ENCODE data around the gene IRS1.
"Not testable (repeated sequence)": the region's sequence is repeated elsewhere in the genome, so short reads cannot be mapped to it uniquely, and the experiment has no call there.

The IRS1 gene
- total RNA-seq: 12.4 reads per million, percentile 36 among the genes with 10 or more reads in this experiment

- peak; percentile 56 for DNase-seq
Observed at GRCh38 chr2:226799211-226799975, at the start of gene IRS1. TSS of gene IRS1 (minus strand) at chr2:226799820. CDS start at chr2:226798738, 1,082 bp downstream.

GRCh38 chr2:226849349-226849748 is 49.7 kb upstream of the IRS1 start:
- DNase-seq: no peak

GRCh38 chr2:226847511-226847910 is 47.9 kb upstream of the IRS1 start:
- no peak for DNase-seq

- DNase-seq: no peak
Observed at GRCh38 chr2:226847090-226847489, 47.5 kb upstream of the IRS1 start.

- no peak for DNase-seq
Observed at GRCh38 chr2:226845386-226846116, 45.9 kb upstream of the IRS1 start.

- DNase-seq: not testable (repeated sequence)
Observed at GRCh38 chr2:226843001-226843400, 43.4 kb upstream of the IRS1 start.

- no peak for DNase-seq
Observed at GRCh38 chr2:226839951-226840350, 40.3 kb upstream of the IRS1 start.

GRCh38 chr2:226839161-226839560 is 39.5 kb upstream of the IRS1 start:
- no peak for DNase-seq

- DNase-seq: no peak
Observed at GRCh38 chr2:226838722-226839121, 39.1 kb upstream of the IRS1 start.

- DNase-seq: no peak
Observed at GRCh38 chr2:226837787-226838603, 38.4 kb upstream of the IRS1 start.

- no peak for DNase-seq
Observed at GRCh38 chr2:226837334-226837733, 37.7 kb upstream of the IRS1 start.

- no peak for DNase-seq
Observed at GRCh38 chr2:226836548-226836885, 36.9 kb upstream of the IRS1 start.

GRCh38 chr2:226835796-226836547 is 36.4 kb upstream of the IRS1 start, which contains the start of gene RHBDD1:
TSS of gene RHBDD1 (plus strand) at chr2:226836054. CDS start at chr2:226864694, 28,640 bp downstream.
- DNase-seq: peak; percentile 89

GRCh38 chr2:226835420-226835795 is 35.8 kb upstream of the IRS1 start:
- DNase-seq: no peak

GRCh38 chr2:226834880-226835279 is 35.3 kb upstream of the IRS1 start:
- DNase-seq: not testable (repeated sequence)

- no peak for DNase-seq
Observed at GRCh38 chr2:226832061-226832460, 32.4 kb upstream of the IRS1 start.

- no peak for DNase-seq
Observed at GRCh38 chr2:226831266-226831665, 31.6 kb upstream of the IRS1 start.

GRCh38 chr2:226829721-226830631 is 30.4 kb upstream of the IRS1 start:
- no peak for DNase-seq

GRCh38 chr2:226828191-226828590 is 28.6 kb upstream of the IRS1 start:
- no peak for DNase-seq

GRCh38 chr2:226825056-226825455 is 25.4 kb upstream of the IRS1 start:
- no peak for DNase-seq

GRCh38 chr2:226818930-226819329 is 19.3 kb upstream of the IRS1 start:
- DNase-seq: no peak
